ENCODE data around the gene PRMT7.

Gene PRMT7

GRCh38 chr16:68401871-68402747, 91.3 kb downstream of the PRMT7 start:
- DNase-seq: no peak

GRCh38 chr16:68402748-68403040, 91.9 kb downstream of the PRMT7 start:
- DNase-seq: no peak

GRCh38 chr16:68403177-68403576, 92.4 kb downstream of the PRMT7 start:
- DNase-seq: no peak

- no peak for DNase-seq
These were observed 92.9 kb downstream of the PRMT7 start for GRCh38 chr16:68403704-68404103.

GRCh38 chr16:68404736-68405345, 94.0 kb downstream of the PRMT7 start:
- no peak for DNase-seq

- DNase-seq: no peak
These were observed 95.8 kb downstream of the PRMT7 start for GRCh38 chr16:68406458-68407152.
